ENCODE data around the gene RIPOR2. TPM values are rescaled to one million over a fixed set of nuclear protein-coding genes. Genes with fewer than 3 reads are reported as not detected.

Gene RIPOR2
- total RNA-seq, 1 experiment from 2014 or later, result 0.47 TPM

GRCh38 chr6:24936641-24937317, 1.0 kb upstream of the RIPOR2 start:
- DNase-seq, result no peak
- intact Hi-C loops (cut with micrococcal nuclease; ENCODE audit: unreplicated experiment), result no loop called here
- TF ChIP-seq CTCF (IDR thresholded peaks at IDR 0.05; ENCODE audit: unreplicated experiment), result no peak
- H3K27ac Mint-ChIP-seq (ENCODE audit: unreplicated experiment), result no peak overlapping the region
- H3K9me3 Mint-ChIP-seq (ENCODE audit: low read depth, unreplicated experiment), result peaks cover 3% of the 10 kb centered on the region
- peaks cover 13% of the 10 kb centered on the region for H3K27me3 Mint-ChIP-seq (ENCODE audit: unreplicated experiment)
- peaks cover 8% of the 10 kb centered on the region for H3K4me1 Mint-ChIP-seq (ENCODE audit: low read depth, unreplicated experiment)
- BruUV-seq (replicated peaks), result no TSS peak
- H3K36me3 Mint-ChIP-seq (ENCODE audit: insufficient read depth, unreplicated experiment), result no peaks in the 10 kb centered on the region
- H3K4me3 Mint-ChIP-seq (ENCODE audit: low read depth, unreplicated experiment), result no peak overlapping the region
- CTCF ChIA-PET, result interaction anchor here (0.6 to 1.6 kb wide), 3 partner anchors 26 to 54 kb away, joined by 4 to 6 read pairs (median 5); no protein-coding TSS in a partner anchor

- BruUV-seq (replicated peaks), result no TSS peak
- H3K27me3 Mint-ChIP-seq (ENCODE audit: unreplicated experiment), result peaks cover 13% of the 10 kb centered on the region
- H3K4me3 Mint-ChIP-seq (ENCODE audit: low read depth, unreplicated experiment), result no peak overlapping the region
- peaks cover 3% of the 10 kb centered on the region for H3K9me3 Mint-ChIP-seq (ENCODE audit: low read depth, unreplicated experiment)
- peak; percentile 36 for DNase-seq
- H3K4me1 Mint-ChIP-seq (ENCODE audit: low read depth, unreplicated experiment), result peaks cover 9% of the 10 kb centered on the region
- no peaks in the 10 kb centered on the region for H3K36me3 Mint-ChIP-seq (ENCODE audit: insufficient read depth, unreplicated experiment)
- H3K27ac Mint-ChIP-seq (ENCODE audit: unreplicated experiment), result no peak overlapping the region
- intact Hi-C loops (cut with micrococcal nuclease; ENCODE audit: unreplicated experiment), result loop anchor here (5.0 kb wide), 1 partner anchor 58 kb away; no protein-coding TSS in a partner anchor
- TF ChIP-seq CTCF (IDR thresholded peaks at IDR 0.05; ENCODE audit: unreplicated experiment), result peak; percentile 78
- CTCF ChIA-PET, result interaction anchor here (0.6 to 2.1 kb wide), 7 partner anchors 21 to 84 kb away, joined by 3 to 12 read pairs (median 4); no protein-coding TSS in a partner anchor
Measured at GRCh38 chr6:24933868-24934401, 1.8 kb downstream of the RIPOR2 start.

- Mint-ChIP-seq H3K27me3 (ENCODE audit: unreplicated experiment) (peaks cover 13% of the 10 kb centered on the region), H3K4me1 (ENCODE audit: low read depth, unreplicated experiment) (peaks cover 9% of the 10 kb centered on the region), H3K4me3 (ENCODE audit: low read depth, unreplicated experiment) (no peak overlapping the region), H3K27ac (ENCODE audit: unreplicated experiment) (no peak overlapping the region), H3K36me3 (ENCODE audit: insufficient read depth, unreplicated experiment) (no peaks in the 10 kb centered on the region), H3K9me3 (ENCODE audit: low read depth, unreplicated experiment) (peaks cover 3% of the 10 kb centered on the region)
- CTCF ChIA-PET, result interaction anchor here (0.9 to 1.5 kb wide), 3 partner anchors 16 to 135 kb away, joined by 3 to 4 read pairs (median 3); no protein-coding TSS in a partner anchor
- intact Hi-C loops (cut with micrococcal nuclease; ENCODE audit: unreplicated experiment), result loop anchor here (5.0 kb wide), 1 partner anchor 59 kb away; no protein-coding TSS in a partner anchor
- no peak for TF ChIP-seq CTCF (IDR thresholded peaks at IDR 0.05; ENCODE audit: unreplicated experiment)
- no TSS peak for BruUV-seq (replicated peaks)
- DNase-seq, result no peak
Measured at GRCh38 chr6:24933266-24933665, 2.5 kb downstream of the RIPOR2 start.

- intact Hi-C loops (cut with micrococcal nuclease; ENCODE audit: unreplicated experiment), result loop anchor here (5.0 kb wide), 1 partner anchor 59 kb away; no protein-coding TSS in a partner anchor
- no peak for TF ChIP-seq CTCF (IDR thresholded peaks at IDR 0.05; ENCODE audit: unreplicated experiment)
- Mint-ChIP-seq H3K36me3 (ENCODE audit: insufficient read depth, unreplicated experiment) (no peaks in the 10 kb centered on the region), H3K27me3 (ENCODE audit: unreplicated experiment) (peaks cover 13% of the 10 kb centered on the region), H3K9me3 (ENCODE audit: low read depth, unreplicated experiment) (peaks cover 3% of the 10 kb centered on the region), H3K4me3 (ENCODE audit: low read depth, unreplicated experiment) (no peak overlapping the region), H3K4me1 (ENCODE audit: low read depth, unreplicated experiment) (peaks cover 9% of the 10 kb centered on the region), H3K27ac (ENCODE audit: unreplicated experiment) (no peak overlapping the region)
- BruUV-seq (replicated peaks), result no TSS peak
- DNase-seq, result no peak
- CTCF ChIA-PET, result interaction anchor here (0.9 to 1.5 kb wide), 3 partner anchors 16 to 135 kb away, joined by 3 to 4 read pairs (median 3); no protein-coding TSS in a partner anchor
Measured at GRCh38 chr6:24932832-24933231, 2.9 kb downstream of the RIPOR2 start.
